ENCODE results near the gene CRB1.

- TF ChIP-seq, protein P1, sequence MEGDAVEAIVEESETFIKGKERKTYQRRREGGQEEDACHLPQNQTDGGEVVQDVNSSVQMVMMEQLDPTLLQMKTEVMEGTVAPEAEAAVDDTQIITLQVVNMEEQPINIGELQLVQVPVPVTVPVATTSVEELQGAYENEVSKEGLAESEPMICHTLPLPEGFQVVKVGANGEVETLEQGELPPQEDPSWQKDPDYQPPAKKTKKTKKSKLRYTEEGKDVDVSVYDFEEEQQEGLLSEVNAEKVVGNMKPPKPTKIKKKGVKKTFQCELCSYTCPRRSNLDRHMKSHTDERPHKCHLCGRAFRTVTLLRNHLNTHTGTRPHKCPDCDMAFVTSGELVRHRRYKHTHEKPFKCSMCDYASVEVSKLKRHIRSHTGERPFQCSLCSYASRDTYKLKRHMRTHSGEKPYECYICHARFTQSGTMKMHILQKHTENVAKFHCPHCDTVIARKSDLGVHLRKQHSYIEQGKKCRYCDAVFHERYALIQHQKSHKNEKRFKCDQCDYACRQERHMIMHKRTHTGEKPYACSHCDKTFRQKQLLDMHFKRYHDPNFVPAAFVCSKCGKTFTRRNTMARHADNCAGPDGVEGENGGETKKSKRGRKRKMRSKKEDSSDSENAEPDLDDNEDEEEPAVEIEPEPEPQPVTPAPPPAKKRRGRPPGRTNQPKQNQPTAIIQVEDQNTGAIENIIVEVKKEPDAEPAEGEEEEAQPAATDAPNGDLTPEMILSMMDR (IDR thresholded peaks at IDR 0.05) = no peak
- TF ChIP-seq EZH2 (IDR thresholded peaks at IDR 0.05) (no peak), EZH2phosphoT487 (IDR thresholded peaks at IDR 0.05) (no peak)
Observed at GRCh38 chr1:197366996-197367395, 98.9 kb downstream of the CRB1 start.

All from neural progenitor cell (in vitro differentiated cells).